Suppressor macrophage treated with lipopolysaccharide for 4 hours (primary cell): Measurements from ENCODE around the gene ANGPTL7.
"Not testable (repeated sequence)": the region's sequence is repeated elsewhere in the genome, so short reads cannot be mapped to it uniquely, and the experiment has no call there.

Experiments used
- DNase-seq: peaks from one replicate; pipeline ENCODE4 v3.0.0-alpha.2; 2020

The ANGPTL7 gene

DNA sequence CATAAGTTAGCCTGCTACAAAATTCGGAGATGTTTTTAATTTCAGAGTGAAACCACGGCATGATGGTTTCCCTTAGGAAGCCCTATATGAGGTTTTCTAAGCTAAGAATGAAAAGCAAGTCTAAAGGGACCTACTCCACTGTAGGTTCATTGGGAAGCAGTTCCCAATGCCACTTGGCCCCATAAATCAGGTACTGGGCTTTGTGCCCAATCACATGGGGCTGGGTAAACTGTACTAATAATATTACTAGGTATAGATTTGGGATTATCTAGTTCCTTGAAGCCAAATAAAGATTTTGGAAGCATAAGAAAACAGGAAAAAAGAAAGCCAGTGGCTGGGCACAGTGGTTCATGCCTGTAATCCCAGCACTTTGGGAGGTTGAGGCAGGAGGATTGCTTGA lies 19.1 kb upstream of the ANGPTL7 start:
- DNase-seq: no peak

DNA sequence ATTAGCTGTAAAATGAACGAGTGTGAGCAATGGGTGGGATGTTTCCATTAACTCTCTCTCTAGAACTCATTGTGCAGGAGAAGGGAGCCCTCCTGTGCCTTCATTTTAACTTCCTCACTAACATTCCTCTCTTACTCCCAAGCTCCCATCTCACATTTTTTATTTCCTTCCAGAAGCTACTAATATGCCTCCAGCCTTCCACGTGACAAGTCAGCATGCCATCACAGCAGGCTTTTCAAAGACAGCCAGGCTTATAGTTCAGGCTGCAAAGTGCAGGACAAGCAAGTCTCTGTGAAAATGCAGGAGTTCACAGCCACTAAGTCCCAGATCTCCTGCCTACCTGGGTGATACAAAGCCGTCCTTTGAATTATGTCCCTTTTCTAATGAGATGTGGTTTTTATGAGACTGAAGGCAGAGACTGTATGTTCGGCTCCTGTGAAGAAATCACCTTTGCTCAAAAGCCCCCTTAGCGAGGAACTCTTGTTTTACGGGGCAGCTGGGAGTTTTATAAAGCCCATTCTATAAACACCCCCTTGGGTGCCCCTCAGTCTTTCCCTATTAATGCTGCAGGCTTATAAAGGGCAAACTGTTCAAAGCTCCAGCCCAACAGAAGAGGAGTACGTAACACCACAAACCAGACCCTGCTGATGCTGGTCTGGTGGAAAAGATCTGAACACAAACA lies 14.8 kb upstream of the ANGPTL7 start:
- no peak for DNase-seq

DNA sequence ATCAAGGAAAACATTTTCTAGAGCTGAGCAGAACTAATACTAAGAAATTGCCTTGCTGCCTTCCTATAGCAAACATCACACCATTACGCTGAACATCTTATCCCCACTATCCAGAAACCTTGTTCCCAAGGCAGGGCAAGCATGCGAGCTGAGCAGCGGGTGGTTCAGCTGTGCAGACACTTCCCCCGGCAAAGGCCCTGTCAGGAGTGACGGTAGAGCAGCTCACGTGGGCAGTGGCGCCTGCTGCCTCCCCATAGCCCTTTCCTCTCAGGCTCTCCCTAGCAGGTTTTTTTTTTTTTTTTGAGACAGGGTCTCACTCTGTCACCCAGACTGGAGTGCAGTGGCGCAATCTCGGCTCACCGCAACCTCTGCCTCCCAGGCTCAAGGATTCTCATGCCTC lies 13.7 kb upstream of the ANGPTL7 start:
- DNase-seq: no peak

DNA sequence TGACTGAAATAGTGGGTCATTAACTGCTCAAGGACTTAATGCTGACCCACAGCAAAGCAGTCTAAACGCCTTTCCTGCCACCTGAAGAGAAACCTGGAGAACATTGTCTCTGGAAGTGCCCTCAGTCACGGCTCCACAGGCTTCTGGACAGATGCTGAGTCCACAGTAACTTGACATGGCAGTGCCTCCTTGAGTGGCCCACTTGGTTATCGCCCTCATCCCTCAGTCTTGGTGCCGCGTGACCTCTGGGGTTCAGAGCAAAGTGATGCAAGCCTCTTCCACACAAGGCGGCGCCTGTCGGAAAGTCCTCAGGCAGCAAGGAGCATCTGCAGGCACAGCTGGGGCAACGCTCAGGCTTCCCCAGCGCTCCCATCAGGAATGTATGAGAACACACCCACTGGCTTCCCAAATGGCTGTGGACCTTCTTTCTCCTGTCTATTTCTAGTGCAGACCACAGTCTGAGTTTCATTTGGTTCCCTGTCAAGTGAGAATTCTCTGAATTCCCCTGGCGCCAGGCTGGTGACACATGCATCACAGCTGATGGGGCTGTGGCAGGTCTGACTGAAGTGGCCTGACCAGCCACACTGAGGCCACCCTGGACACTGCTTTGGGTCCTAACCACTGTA lies 13.0 kb upstream of the ANGPTL7 start:
- DNase-seq: no peak

DNA sequence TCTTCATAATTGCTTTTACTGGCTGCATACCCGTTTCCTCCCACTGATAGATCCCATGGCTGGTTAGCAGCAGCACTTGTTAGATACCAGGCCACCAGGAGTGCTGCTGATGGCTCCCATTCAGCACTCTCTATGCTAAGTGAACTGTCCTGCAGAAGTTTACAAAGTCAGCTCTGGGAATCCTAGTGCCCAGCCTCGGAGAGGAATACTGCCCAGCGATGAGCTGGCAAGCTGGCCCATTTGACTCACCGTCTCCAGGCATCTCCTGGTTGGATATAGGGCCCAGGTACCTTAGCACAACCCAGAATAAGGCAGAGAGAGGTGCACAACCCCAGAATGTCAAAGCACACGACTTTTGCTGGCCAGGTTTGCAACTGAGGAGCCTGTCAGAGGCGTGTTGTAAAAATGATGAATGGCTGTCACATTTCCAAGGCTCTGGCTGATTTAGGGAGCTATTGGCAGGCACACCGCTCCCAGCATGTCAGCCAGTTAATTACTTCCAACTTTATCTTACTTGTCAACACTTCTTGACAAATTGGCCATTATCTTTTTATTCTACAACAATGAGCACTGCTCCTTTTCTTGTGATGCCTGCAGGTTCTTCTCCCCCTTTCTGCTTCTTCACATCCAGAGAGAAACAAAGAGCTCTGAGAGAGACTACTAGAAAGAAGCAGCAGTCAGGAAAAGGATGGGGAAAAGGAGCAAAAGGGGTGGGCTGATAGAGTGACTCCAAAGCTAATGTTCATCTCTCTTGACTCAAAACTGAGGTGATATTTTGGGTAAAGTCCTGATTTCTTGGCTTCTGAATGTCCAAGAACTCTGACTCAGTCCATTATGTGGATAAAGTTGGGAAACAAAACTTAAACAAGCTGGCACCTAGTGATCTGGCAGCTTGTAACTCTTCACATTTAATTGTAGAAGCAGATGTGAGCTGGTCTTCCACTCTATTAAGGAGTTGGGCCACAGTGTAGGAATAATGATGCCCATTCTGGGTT lies 10.8 kb upstream of the ANGPTL7 start:
- no peak for DNase-seq

DNA sequence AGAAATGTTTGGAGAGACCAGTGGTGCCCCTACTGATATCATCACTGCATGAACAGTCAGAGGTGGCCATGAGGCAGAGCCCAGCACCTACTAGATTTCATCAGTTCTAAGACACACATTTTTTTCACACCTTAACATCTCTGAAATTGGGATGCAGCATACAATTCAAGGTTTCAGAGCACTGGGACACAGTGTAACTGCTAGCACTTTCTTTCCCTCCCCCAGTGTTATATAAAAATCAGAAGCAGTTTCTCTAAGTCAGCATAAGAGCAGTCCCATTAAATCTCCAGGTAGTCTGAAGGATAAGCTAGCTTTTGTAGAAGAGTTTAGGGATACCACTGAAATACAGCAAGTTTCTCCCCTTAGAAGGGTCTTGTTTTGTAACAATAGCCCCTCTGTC lies 10.0 kb upstream of the ANGPTL7 start:
- no peak for DNase-seq

DNA sequence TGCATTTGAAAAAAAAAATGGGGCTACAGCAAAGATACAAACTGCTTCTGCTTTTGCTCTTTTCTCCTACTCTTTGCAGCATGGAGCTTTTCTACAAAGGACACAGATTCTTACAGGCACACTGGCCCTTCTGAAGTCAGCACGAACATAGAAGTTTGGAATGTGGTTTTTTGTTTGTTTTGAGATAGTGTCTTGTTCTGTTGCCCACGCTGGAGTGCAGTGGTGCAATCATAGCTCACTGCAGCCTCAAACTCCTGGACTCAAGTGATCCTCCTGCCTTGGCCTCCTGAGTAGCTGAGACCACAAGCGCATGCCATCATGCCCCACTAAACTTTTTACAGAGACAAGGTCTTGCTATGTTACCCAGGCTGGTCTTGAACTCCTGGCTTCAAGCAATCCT lies 9.4 kb upstream of the ANGPTL7 start:
- DNase-seq: not testable (repeated sequence)

DNA sequence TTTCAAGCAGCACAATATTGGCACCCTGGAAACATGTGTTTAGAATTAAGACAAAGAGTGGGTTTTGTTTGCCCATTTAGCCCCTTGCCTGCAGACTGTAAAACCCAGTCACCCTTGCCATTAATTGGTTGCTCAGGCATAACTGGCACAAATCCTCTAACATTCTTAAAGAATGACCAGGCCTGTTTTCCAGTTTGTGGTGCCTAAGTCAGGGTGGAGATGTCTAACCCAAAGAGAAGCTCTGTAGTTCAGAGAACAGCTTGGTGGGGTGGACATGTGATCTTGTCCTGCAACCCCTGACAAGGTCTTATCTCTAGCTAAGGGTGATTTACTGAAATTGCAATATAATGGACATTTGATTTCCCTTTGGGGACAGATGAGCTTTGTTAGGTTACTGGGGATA lies 8.8 kb upstream of the ANGPTL7 start:
- DNase-seq: no peak

DNA sequence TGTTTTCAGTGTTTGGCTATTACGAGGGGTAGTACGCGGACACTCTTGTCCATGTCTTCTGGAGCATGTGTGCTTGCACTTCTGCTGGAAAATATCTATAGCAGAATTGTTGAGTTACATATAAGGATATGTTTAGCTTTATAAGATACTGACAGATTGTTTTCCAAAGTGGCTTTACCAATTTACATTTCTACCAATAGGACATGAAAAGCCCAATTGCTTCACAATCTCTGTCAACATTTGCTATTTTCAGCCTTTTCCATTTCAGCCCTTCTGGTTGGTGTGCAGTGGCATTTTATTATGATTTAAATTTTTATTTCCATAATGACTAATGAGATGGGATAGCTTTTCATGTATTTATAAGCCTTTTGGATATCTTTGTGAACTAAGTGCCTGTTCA lies 6.3 kb upstream of the ANGPTL7 start:
- no peak for DNase-seq

DNA sequence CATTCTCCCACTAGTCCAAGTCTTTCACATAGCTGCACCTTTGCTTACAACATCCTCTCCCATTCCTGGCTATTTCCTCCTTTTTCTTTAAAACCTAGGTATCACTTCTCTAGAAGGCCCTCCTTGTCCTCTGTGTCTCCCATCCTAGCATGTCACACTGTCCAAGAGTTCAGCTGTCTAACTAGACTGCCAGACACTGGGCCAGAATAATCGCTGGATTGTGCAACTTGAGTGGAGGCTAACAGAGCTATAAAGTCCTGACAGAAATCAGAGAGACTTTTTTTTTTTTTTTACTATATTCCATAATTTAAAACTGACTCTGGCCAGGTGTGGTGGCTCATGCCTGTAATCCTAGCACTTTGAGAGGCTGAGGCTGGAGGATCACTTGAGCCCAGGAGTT lies 4.2 kb upstream of the ANGPTL7 start:
- no peak for DNase-seq

DNA sequence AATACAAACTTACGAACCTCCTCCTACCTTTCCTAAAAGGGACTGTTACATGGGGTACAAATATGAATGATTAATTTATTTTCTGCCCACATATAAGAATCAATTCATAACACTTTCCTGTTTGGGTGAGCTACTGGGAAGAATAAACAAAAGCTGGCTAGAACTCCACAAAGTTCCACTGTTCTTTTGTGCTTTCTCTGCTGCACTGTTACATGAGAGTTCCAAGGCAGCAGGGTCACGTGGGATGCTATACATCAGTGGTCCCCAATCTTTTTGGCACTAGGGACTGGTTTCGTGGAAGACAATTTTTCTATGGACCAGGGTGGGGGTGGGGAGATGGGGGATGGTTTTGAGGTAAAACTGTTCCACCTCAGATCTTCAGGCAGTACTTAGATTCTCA lies 2.2 kb upstream of the ANGPTL7 start:
- no peak for DNase-seq

DNA sequence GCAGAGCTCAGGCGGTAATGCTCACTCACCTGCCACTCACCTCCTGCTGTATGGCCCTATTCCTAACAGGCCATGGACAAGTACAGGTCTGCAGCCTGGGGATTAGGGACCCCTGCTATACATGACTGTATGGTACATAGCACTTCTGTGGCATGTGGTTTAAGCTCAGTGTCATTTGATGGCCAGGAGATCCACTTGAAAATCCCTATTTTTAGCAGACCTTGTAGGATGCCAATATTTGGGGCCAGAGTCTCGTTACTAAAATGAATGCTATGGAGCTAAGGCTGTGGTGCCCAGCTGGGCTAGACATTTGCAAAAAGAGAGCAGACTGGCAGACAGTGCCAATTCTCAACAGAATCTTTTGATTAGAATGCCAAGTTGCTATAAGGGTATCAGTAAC lies 1.7 kb upstream of the ANGPTL7 start:
- no peak for DNase-seq

DNA sequence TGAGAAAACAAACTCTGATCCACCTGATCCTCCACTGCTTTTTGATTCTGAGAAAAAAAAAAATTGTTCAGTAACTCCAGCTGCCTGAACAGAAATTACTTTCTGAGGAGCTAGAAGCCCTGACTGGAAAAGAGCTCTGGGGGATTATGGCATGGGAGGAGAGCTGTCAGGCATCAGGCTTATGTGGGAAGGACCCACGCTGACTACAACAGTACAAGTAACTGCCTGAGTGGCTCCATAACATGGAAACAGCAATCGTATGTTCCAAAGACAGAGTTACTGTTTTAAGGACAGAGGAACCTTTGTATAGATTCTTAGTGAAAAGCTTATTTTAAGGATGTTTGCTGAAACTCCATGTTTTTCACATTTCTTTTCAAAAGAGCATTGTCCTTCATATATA lies 1.2 kb upstream of the ANGPTL7 start:
- no peak for DNase-seq

DNA sequence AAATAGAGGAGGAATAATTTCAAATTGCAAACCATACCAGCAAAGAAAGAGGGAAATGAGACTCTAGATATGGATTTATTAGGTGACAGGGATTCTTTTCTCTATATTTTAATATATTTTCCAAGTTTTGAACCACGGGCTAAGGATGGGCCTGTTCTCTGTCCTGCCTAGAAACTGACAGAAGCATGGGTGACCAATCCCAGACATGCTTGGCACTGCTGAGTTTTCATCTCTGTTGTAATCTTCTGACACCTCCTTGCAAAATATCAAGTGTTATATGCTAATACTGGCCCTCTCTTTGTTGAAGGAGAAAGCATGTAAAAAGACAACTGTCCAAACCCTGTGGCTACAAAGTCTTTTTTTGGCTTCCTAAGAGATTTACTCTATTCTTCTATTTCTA lies 774 bp upstream of the ANGPTL7 start:
- DNase-seq: no peak

DNA sequence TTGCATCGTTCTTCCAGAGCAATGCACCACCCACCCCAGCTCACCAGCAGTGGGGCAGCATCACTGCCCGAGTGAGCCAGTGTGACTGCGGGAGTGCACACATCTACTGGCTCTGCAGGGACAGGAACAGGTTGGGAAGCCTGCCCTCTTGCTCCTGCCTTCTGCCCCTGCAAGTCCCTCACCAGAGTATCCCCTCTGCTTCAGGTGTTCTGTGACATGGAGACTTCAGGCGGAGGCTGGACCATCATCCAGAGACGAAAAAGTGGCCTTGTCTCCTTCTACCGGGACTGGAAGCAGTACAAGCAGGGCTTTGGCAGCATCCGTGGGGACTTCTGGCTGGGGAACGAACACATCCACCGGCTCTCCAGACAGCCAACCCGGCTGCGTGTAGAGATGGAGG lies 4.2 kb downstream of the ANGPTL7 start:
- DNase-seq: no peak

DNA sequence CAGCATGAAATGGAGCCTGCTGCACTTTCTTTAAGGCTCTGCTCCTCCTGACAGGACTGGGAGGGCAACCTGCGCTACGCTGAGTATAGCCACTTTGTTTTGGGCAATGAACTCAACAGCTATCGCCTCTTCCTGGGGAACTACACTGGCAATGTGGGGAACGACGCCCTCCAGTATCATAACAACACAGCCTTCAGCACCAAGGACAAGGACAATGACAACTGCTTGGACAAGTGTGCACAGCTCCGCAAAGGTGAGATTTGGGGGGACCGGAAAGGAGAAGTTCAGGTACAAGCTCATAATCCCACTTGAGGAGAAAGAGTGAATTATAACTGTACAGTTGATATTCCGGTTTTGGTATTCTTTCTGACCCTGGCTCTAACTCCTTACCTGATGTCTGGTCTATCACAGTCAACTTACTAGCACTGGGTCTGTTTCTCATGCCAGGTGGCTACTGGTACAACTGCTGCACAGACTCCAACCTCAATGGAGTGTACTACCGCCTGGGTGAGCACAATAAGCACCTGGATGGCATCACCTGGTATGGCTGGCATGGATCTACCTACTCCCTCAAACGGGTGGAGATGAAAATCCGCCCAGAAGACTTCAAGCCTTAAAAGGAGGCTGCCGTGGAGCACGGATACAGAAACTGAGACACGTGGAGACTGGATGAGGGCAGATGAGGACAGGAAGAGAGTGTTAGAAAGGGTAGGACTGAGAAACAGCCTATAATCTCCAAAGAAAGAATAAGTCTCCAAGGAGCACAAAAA lies 5.4 kb downstream of the ANGPTL7 start:
- DNase-seq: no peak

DNA sequence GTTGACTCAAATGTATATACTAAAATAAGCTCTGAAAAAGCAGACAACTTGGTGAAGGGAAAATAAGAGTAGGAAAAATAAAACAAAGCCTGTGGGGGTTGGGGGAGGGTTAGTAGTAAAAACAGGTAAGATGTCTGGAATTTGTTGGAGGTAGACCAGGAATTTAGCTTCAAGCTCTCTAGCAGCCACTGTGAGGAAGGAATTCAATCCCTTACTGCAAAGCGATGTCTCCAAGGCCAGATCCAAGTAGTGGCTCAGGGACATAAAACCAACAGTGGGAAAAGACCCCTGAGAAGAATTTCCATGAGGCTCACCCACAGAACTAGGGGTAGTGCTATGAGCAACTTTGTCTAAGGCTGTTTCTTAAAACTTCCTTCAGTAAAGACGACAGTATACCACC lies 7.8 kb downstream of the ANGPTL7 start:
- DNase-seq: no peak

DNA sequence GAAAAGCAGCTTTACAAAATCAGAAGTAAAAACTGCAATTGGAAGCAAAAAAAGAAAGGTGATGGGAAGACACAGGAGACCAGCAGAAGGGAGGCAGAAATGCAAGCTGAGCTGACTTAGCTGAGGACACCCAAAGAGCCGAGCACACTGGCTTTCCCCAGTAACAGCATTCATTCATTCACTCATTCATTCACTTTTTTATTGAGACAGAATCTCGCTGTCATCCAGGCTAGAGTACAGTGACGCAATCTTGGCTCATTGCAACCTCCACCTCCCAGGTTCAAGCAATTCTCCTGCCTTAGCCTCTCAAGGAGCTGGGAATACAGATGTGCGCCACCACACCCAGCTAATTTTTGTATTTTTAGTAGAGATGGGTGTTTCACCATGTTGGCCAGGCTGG lies 8.2 kb downstream of the ANGPTL7 start:
- no peak for DNase-seq

DNA sequence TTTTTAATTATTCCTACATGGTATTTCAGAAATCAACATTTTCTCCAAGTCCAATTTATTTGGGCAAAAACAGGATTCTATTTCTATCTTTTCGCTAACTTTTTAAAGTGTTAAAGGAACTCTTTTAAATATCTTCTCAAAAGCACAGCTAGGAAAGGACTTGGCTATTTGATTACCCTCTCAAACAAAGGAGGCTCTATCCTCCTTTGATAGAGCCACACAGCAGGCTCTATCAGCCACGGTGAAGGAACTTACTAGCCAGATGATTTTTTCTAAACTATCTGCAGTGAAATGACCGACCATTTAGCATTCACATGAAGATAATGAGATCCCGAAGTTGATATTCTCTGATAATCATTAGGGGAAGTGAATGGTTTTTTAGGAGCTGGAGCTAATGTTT lies 9.1 kb downstream of the ANGPTL7 start:
- no peak for DNase-seq

DNA sequence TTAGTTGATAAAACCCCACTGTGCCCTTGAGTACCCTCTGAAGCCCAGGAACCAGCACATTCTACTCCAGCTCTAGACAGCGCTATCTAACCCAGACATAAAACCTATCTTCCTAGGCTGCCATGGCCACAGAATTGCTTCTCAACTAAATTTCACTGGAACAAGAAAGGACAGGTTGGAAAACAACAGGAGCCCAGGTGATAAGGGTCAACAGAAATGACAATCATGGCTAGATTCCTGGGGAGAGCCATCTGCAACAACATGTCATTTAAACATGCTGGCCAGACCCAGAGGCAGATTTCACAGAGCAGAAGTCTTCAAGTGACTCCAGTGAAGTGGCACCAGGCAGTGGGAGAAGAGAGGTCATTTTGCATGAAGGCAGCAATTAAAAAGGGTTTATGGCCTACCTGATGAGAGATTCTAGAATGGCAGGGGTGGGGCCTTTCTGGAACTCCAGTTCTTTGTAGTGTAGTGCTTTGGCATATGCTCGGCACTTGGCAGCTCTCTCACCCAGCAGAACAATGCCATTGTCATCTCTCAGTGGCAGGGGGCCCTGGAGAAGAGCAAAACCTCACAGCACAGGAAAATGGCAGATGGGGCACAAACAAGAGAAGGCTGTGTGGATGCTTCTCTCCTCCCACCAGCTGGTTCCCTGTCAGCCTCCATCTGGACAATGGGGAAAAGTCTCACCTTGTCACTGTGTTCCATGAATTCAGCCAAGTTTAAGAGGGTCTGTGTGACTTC lies 9.9 kb downstream of the ANGPTL7 start:
- no peak for DNase-seq

DNA sequence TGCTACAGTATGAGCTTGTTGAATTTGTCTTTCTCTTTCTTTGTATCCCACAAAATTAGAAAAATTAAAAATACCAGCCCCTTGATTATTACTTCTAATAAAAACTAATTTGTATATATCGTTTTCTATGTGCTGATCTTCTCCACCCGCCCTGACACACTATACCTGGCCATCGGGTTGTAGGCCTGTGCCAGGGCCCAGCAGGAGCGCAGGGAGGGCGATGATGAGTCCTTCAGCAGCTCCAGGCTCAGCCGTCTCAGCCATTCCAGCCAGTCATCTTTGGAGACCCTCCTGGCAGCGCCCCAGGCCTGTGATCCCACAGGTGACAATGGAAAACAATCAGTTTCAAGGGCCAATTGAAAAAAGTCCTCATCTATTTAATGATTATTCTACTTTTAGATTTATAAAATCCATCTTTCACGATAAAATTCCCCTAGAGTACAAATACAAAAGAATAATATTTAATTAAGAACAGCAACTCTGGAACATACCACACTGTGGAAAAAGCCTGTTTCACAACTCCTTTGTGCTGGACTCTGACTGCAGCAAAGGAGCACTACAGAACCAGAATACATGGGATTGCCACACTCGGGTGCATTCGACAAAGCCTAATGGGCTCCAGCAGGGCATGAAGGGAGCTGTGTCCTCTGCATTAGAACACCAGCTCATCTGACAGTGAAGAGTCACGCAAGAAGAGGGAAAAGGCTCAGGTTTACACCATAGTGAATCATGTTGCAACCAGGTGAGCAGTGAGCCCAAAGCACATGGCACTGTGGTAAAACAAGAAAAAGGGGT lies 15.4 kb downstream of the ANGPTL7 start:
- no peak for DNase-seq
